ENCODE measurements around the gene ACTRT2.

The ACTRT2 gene

GRCh38 chr1:3060601-3061551, 39.6 kb downstream of the ACTRT2 start:
- peak; percentile 63 for DNase-seq (ENCODE audit: low spot score)
- Histone ChIP-seq H3K27ac (peak overlapping the region in 1 of 2 donors; percentile 50), H3K4me3 (no peak overlapping the region)
- TF ChIP-seq, protein P1, sequence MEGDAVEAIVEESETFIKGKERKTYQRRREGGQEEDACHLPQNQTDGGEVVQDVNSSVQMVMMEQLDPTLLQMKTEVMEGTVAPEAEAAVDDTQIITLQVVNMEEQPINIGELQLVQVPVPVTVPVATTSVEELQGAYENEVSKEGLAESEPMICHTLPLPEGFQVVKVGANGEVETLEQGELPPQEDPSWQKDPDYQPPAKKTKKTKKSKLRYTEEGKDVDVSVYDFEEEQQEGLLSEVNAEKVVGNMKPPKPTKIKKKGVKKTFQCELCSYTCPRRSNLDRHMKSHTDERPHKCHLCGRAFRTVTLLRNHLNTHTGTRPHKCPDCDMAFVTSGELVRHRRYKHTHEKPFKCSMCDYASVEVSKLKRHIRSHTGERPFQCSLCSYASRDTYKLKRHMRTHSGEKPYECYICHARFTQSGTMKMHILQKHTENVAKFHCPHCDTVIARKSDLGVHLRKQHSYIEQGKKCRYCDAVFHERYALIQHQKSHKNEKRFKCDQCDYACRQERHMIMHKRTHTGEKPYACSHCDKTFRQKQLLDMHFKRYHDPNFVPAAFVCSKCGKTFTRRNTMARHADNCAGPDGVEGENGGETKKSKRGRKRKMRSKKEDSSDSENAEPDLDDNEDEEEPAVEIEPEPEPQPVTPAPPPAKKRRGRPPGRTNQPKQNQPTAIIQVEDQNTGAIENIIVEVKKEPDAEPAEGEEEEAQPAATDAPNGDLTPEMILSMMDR (IDR thresholded peaks at IDR 0.05): no peak

GRCh38 chr1:3061566-3061965, 40.3 kb downstream of the ACTRT2 start:
- no peak overlapping the region for H3K4me3 ChIP-seq
- TF ChIP-seq, protein P1 (IDR thresholded peaks at IDR 0.05): no peak
- peak overlapping the region in 1 of 2 donors; percentile 50 for H3K27ac ChIP-seq
- DNase-seq (ENCODE audit: low spot score): peak; percentile 56

DNA sequence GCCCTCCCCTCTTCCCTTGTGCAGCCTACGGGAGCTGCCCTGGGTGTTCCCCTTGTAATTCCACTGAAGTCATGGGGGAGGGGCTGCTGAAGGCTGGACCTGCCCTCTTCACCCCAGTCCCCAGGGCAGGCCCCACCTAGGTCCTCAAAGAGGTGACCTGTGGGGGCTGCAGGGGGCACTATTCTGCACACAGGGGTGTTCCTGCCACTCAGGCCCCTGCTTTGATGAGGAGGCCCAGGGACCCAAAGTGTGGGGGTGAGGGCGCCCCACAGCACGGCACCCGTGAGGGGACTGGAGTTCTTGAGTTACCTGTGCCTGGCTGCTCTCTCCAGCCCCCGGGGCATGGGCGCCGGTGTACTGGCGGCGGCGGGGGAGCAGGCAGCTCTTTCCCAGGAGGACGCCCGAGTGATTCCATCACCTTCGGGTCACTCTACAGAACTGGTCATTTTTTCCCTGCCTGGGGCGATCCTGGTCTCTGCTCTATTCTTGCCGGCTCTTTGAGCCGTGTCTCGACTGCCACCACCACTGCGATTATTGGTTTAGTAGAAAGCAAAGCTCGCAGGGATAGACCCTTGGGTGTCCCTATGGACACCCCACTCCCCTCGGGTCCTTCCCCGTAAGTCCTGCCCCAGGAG, 40.8 kb downstream of the ACTRT2 start:
- peak; percentile 66 for DNase-seq (ENCODE audit: low spot score)
- TF ChIP-seq, protein P1 (IDR thresholded peaks at IDR 0.05): no peak
- no peak overlapping the region for H3K4me3 ChIP-seq
- peak overlapping the region in 1 of 2 donors; percentile 50 for H3K27ac ChIP-seq

- TF ChIP-seq, protein P1 (IDR thresholded peaks at IDR 0.05): no peak
- DNase-seq (ENCODE audit: low spot score): peak; percentile 57
- H3K27ac ChIP-seq: peak overlapping the region in 1 of 2 donors; percentile 50
- peak overlapping the region; percentile 60 for H3K4me3 ChIP-seq
These were observed 41.5 kb downstream of the ACTRT2 start for GRCh38 chr1:3062616-3063378.

DNA sequence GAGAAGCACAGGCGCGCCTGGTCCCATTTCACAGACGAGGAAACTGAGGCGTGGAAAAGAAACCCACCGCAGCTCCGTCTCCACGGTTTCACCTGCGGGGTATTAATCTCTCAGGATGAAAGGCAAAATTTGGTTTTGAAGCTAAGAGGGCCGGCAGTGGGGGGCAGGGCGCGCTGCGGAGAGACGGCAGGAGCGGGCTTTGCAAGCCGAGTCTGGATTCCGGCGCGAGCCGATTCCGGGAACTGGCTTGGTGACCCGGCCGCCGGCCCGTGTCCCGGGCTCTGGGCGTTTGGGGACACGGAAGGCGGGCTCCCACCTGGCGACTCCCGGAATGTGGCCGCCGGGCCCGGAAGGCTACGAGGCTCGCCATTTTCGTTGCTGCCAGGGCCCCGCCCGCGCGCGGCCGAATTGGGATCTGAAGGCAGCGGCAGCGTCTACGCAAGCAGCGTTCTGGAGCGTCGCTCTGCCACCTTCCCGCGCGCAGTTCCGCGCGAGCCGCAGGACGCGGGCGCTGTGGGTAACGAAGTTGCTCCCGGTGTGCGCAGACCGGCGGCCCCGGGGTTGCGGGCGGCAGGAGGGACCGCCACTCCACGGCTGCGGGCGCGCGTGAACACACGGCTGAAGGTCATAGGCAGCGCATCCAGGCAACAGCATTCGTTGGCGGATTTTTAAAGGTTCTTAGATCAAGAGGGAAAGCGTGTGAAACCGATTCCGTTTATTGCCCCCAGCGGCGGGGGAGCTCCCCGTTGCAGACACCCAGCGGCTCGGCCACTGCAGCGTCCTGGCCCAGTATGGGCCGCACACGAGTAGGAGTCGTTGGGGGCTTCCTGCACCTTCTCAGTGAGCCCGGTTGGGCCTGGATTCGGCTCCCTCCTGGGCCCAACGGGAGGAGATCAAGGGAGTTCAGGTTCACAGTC, 42.4 kb downstream of the ACTRT2 start:
- TF ChIP-seq, protein P1 (IDR thresholded peaks at IDR 0.05): no peak
- Histone ChIP-seq H3K4me3 (peak overlapping the region; percentile 60), H3K27ac (peak overlapping the region in 1 of 2 donors; percentile 50)
- peak; percentile 68 for DNase-seq (ENCODE audit: low spot score)

- TF ChIP-seq, protein P1 (IDR thresholded peaks at IDR 0.05): no peak
- Histone ChIP-seq H3K4me3 (peak overlapping the region; percentile 99), H3K27ac (peak overlapping the region in 1 of 2 donors; percentile 100)
- DNase-seq (ENCODE audit: low spot score): peak; percentile 57
These were observed 43.1 kb downstream of the ACTRT2 start for GRCh38 chr1:3064296-3064850.
